SJCRH30 (cell line): ENCODE measurements around the gene HACD2. TPM values are rescaled to one million over a fixed set of nuclear protein-coding genes. Genes with fewer than 3 reads are reported as not detected.

Experiments used
- DNase-seq, 2 experiments: peaks; one replicate each; pipeline ENCODE4 v3.0.0-alpha.2; 2015 to 2020
- H3K27ac ChIP-seq: fragments of 250-450 bp; sonication (Bioruptor Pico); 2 replicates; pipeline ENCODE4 v1.5.1; 2020; ENCODE audit warnings: mild to moderate bottlenecking, moderate library complexity
- H3K27me3 ChIP-seq: fragments of 250-450 bp; sonication (Bioruptor Pico); 2 replicates; pipeline ENCODE4 v1.5.1; 2020; ENCODE audit warnings: mild to moderate bottlenecking, moderate library complexity
- H3K36me3 ChIP-seq: fragments of 250-450 bp; sonication (Bioruptor Pico); 2 replicates; pipeline ENCODE4 v1.5.1; 2020; ENCODE audit warnings: mild to moderate bottlenecking, moderate library complexity
- H3K4me1 ChIP-seq: fragments of 250-450 bp; sonication (Bioruptor Pico); 2 replicates; pipeline ENCODE4 v1.5.1; 2020; ENCODE audit warnings: mild to moderate bottlenecking, moderate library complexity
- H3K4me3 ChIP-seq: fragments of 250-450 bp; sonication (Bioruptor Pico); 2 replicates; pipeline ENCODE4 v1.5.1; 2020; ENCODE audit warnings: mild to moderate bottlenecking, moderate library complexity
- H3K9me3 ChIP-seq: fragments of 250-450 bp; sonication (Bioruptor Pico); replicated peaks from 2 replicates; pipeline ENCODE4 v1.5.1; 2020; ENCODE audit warnings: mild to moderate bottlenecking, moderate library complexity
- total RNA-seq: library from RNA; depleted of rRNA; stranded (reverse); fragments of >200 nt; shearing (Covaris generic); gene quantifications from 2 replicates; pipeline ENCODE4 v1.2.3, GENCODE V29; 2014

The HACD2 gene
- total RNA-seq, 1 experiment from 2014 or later, result 37.0 TPM

- Histone ChIP-seq H3K36me3 (peaks cover 19% of the 10 kb centered on the region), H3K27ac (no peak overlapping the region), H3K4me1 (peaks cover 8% of the 10 kb centered on the region), H3K9me3 (no peaks in the 10 kb centered on the region), H3K27me3 (no peaks in the 10 kb centered on the region), H3K4me3 (no peak overlapping the region)
- DNase-seq, result peak in 1 of 2 experiments; percentile 16
These were observed 13.4 kb downstream of the HACD2 start for GRCh38 chr3:123571264-123571972.

- no peaks in the 10 kb centered on the region for H3K9me3 ChIP-seq
- H3K4me1 ChIP-seq, result peaks cover 8% of the 10 kb centered on the region
- no peak overlapping the region for H3K27ac ChIP-seq
- DNase-seq, result no peak
- H3K4me3 ChIP-seq, result no peak overlapping the region
- peaks cover 15% of the 10 kb centered on the region for H3K36me3 ChIP-seq
- no peaks in the 10 kb centered on the region for H3K27me3 ChIP-seq
These were observed 16.0 kb downstream of the HACD2 start for GRCh38 chr3:123568875-123569274.

DNA sequence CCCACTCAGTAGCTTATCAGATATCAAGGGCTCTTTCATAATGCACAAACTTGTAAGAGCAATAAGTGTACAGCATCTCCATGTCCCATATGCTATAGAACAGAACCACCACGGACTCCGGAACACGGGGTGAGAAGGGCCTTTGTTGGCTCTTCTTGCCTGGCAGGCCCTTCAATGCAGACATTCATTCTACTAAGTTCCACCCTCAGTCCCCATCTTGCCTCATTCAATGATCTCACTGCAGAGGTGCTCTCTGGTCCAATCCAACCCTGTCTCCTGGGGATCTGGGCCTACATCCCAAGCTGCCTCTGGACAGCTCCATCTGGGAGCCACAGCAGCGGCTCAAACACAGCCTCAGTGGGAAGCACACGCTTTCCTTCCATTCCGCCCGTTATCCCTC lies 16.8 kb downstream of the HACD2 start:
- no peaks in the 10 kb centered on the region for H3K9me3 ChIP-seq
- H3K27me3 ChIP-seq, result no peaks in the 10 kb centered on the region
- H3K27ac ChIP-seq, result no peak overlapping the region
- H3K4me1 ChIP-seq, result peaks cover 8% of the 10 kb centered on the region
- DNase-seq, result no peak
- peaks cover 18% of the 10 kb centered on the region for H3K36me3 ChIP-seq
- H3K4me3 ChIP-seq, result no peak overlapping the region

DNA sequence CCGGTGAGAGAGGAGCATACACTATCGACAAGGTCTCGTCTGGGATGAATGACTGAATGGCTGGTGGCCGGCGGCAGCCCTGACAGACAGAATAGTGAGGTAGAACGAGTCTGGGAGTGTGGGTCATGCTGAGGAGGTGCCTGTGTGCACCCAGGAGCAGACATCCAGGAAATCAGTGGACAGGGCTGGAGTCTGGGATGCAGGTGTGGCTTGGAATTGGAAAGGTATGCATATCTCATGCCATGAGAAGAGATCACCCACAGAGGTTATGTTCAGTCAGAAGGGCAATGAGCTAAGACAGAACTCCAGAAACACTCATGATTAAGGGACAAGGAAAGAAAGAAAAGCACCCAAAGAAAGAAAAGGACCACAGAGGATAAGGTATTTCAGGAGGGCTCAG lies 20.8 kb downstream of the HACD2 start:
- Histone ChIP-seq H3K27ac (no peak overlapping the region), H3K27me3 (no peaks in the 10 kb centered on the region), H3K36me3 (peaks cover 13% of the 10 kb centered on the region), H3K4me1 (no peaks in the 10 kb centered on the region), H3K4me3 (no peak overlapping the region), H3K9me3 (no peaks in the 10 kb centered on the region)
- no peak for DNase-seq

GRCh38 chr3:123562547-123562946 lies 22.3 kb downstream of the HACD2 start:
- H3K27me3 ChIP-seq, result no peaks in the 10 kb centered on the region
- H3K9me3 ChIP-seq, result no peaks in the 10 kb centered on the region
- H3K4me3 ChIP-seq, result no peak overlapping the region
- H3K4me1 ChIP-seq, result no peaks in the 10 kb centered on the region
- no peak for DNase-seq
- peaks cover 13% of the 10 kb centered on the region for H3K36me3 ChIP-seq
- no peak overlapping the region for H3K27ac ChIP-seq

DNA sequence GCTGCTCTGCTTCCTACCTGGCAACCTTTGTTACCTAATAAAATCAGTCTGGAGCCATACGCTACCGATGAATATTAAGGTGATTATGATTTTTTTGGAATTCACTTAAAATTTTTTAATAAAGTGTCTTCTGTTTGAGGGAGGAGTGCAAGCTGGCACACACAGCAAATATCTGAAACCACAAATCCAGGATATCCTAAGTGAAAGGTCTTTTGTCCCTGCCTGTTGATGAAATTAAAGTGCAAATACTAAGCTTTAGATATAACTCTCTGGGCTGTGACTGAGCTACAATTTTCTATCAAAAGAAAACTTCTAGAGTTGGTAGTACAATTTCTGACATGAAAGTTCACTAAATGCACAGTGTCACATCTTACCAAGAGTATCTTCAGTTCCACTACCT lies 23.7 kb downstream of the HACD2 start:
- H3K4me1 ChIP-seq, result no peaks in the 10 kb centered on the region
- H3K4me3 ChIP-seq, result no peak overlapping the region
- DNase-seq, result no peak

DNA sequence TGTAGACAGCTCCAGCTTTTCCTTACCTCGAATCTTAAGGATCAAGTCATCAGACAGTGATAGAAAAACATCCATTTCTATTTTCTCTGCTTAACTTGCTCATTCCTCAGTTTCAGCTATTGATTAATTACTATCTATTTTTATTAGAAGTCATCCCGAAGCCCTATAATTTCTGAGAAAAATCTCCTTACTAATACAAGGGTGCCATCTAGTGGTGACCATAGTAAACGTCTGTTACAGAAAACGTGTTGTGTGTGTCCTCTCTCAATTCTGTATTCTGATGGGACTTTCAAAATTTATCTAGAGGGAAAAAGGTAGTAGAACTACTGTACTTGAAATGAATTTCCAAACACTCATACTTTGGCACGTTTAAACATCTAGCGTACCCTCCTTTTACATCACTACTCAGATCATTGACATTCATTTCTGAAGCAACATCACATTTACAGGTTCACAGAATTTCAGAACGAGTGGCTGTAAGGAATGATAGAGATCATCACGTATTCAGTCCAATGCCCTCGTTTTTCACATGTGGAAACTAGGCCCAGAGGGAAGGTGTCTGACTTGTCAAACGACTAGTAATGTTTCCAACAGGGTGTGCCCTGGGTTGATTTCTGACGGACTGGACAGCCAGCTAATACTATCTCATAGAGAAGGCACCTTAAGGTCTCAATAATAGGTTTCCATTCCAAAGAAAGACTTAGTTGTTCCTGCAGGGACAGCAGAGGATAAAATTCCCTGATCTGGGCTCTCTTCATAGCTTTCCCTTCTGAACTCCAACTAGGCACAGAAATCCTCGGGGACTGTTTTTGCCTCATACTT lies 25.6 kb downstream of the HACD2 start:
- DNase-seq, result peak; percentile 13 to 69
- H3K4me3 ChIP-seq, result no peak overlapping the region
- H3K27me3 ChIP-seq, result no peaks in the 10 kb centered on the region
- no peak overlapping the region for H3K27ac ChIP-seq
- no peaks in the 10 kb centered on the region for H3K9me3 ChIP-seq
- no peaks in the 10 kb centered on the region for H3K4me1 ChIP-seq
- peaks cover 9% of the 10 kb centered on the region for H3K36me3 ChIP-seq

More for the DNA sequence above, 23.7 kb downstream of the HACD2 start:
- Histone ChIP-seq H3K9me3 (no peaks in the 10 kb centered on the region), H3K27me3 (no peaks in the 10 kb centered on the region), H3K27ac (no peak overlapping the region), H3K36me3 (peaks cover 3% of the 10 kb centered on the region; the same call in 1 of the 2 replicates)

DNA sequence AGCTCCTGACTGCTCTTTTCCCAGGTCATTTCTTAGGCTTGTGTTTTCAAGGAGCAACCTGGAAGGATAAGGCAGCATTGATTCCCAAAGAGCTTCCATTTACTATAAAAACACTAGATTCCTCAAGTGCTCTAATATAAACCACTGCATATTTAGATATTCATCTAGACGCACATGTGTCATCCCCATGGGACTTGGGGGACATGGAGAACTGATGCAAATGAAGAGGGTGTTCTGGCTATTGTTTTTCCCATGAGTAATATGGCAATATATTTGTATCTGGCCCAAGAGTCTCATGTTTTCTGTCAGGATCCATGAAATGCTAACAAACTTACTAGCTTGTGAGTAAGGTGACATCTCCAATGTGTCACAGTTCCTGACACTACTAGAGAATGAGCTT lies 31.3 kb downstream of the HACD2 start:
- H3K9me3 ChIP-seq, result peaks cover 10% of the 10 kb centered on the region; the same call in 1 of the 2 replicates

GRCh38 chr3:123552768-123553167 lies 32.1 kb downstream of the HACD2 start:
- DNase-seq, result no peak
- Histone ChIP-seq H3K4me3 (no peak overlapping the region), H3K27ac (no peak overlapping the region), H3K27me3 (no peaks in the 10 kb centered on the region), H3K9me3 (peaks cover 10% of the 10 kb centered on the region; the same call in 1 of the 2 replicates), H3K4me1 (no peaks in the 10 kb centered on the region), H3K36me3 (peaks cover 21% of the 10 kb centered on the region)

More for the DNA sequence above, 31.3 kb downstream of the HACD2 start:
- no peak overlapping the region for H3K4me3 ChIP-seq
- no peak for DNase-seq
- no peaks in the 10 kb centered on the region for H3K27me3 ChIP-seq
- H3K36me3 ChIP-seq, result peaks cover 21% of the 10 kb centered on the region
- no peak overlapping the region for H3K27ac ChIP-seq
- no peaks in the 10 kb centered on the region for H3K4me1 ChIP-seq

GRCh38 chr3:123552095-123552714 lies 32.6 kb downstream of the HACD2 start:
- no peak overlapping the region for H3K4me3 ChIP-seq
- H3K36me3 ChIP-seq, result peaks cover 23% of the 10 kb centered on the region
- no peak overlapping the region for H3K27ac ChIP-seq
- H3K4me1 ChIP-seq, result no peaks in the 10 kb centered on the region
- peak in 1 of 2 experiments; percentile 29 for DNase-seq
- H3K27me3 ChIP-seq, result no peaks in the 10 kb centered on the region
- peaks cover 10% of the 10 kb centered on the region; the same call in 1 of the 2 replicates for H3K9me3 ChIP-seq

DNA sequence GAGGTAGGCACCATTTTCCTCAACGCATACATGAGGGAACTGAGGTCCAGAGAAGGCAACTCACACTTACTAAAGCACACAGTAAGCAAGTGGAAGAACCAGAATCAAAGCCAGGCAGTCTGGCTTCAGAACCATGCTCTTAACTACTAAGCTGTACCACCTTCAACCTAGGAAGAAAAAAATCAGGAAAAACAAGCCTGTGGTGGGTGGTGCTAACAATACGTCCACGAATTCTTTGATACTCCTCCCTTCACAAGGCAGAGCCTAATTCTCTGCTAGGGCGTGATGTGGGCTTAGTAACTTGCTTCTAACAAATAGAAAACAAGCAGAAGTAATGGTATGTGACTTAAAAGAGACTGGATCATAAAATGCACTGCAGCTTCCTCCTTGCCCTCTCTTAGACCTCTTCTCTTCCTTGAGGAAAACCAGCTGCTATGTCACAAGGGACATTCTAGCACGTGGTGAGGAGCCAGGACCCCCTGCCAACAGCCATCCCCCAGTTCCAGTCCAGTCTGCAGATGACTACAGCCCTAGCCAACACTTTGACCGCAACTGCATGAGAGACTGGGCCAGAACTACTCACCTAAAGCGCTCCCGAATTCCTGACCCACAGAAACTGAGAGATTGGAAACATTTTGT lies 36.9 kb downstream of the HACD2 start:
- Histone ChIP-seq H3K4me1 (peaks cover 5% of the 10 kb centered on the region), H3K36me3 (peaks cover 17% of the 10 kb centered on the region)
- no peak for DNase-seq

DNA sequence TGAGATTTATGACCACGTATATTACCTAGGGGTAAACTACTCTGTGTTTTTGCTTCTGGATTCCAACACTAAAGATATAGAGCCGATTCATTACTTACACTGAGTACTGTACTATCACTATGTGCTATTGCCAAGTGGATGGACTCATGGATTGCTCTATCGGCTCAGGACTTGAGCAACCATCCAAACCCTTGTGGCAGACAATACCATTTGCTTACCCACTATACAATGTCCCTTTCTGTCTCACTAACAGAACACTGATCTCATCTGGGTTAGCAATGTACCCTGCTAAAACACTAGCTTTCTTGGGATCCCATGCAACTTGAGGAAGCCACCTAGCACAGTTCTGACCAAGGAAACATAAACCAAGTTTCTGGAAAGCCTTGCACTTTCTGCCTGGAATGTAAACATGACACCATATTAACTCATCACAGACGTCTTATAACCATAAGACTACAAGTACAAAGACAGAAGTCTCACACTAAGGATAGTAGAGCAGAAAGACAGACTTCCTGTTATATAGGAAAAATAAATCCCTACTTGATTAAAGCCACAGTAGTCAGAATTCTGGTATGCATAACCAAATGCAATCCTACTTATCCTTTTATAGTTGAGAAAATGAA lies 38.6 kb downstream of the HACD2 start:
- H3K36me3 ChIP-seq, result peaks cover 22% of the 10 kb centered on the region
- H3K9me3 ChIP-seq, result no peaks in the 10 kb centered on the region
- H3K4me1 ChIP-seq, result peaks cover 5% of the 10 kb centered on the region
- no peak overlapping the region for H3K27ac ChIP-seq
- no peak overlapping the region for H3K4me3 ChIP-seq
- no peaks in the 10 kb centered on the region for H3K27me3 ChIP-seq
- no peak for DNase-seq

More for the DNA sequence above, 36.9 kb downstream of the HACD2 start:
- H3K27me3 ChIP-seq, result no peaks in the 10 kb centered on the region
- H3K27ac ChIP-seq, result no peak overlapping the region
- 0 out of 2 replicates have a peak, but pooled peaks cover 7% of the 10 kb centered on the region for H3K9me3 ChIP-seq
- H3K4me3 ChIP-seq, result no peak overlapping the region

DNA sequence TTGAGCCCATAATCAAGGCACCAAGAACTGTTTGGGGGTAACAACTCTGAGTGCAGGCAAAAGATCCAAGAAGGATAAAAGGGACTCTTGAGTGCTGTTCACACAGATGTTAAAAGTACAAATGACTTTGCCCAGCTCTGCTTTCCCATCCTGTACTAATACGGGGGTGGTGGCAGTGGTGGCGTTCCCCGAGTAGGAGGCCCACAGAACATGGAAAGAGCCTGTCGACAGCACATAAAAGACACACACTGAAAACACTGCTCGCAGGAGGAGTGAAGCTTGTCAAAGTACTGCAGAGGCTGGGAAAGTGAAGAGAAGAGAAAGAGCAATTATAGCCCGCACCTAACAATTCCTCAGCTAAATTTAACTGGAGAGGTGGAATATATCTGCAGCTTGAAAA lies 40.9 kb downstream of the HACD2 start:
- Histone ChIP-seq H3K4me1 (peaks cover 5% of the 10 kb centered on the region), H3K9me3 (no peaks in the 10 kb centered on the region), H3K27me3 (no peaks in the 10 kb centered on the region), H3K4me3 (no peak overlapping the region), H3K36me3 (peaks cover 10% of the 10 kb centered on the region; the same call in 1 of the 2 replicates), H3K27ac (no peak overlapping the region)
- no peak for DNase-seq

DNA sequence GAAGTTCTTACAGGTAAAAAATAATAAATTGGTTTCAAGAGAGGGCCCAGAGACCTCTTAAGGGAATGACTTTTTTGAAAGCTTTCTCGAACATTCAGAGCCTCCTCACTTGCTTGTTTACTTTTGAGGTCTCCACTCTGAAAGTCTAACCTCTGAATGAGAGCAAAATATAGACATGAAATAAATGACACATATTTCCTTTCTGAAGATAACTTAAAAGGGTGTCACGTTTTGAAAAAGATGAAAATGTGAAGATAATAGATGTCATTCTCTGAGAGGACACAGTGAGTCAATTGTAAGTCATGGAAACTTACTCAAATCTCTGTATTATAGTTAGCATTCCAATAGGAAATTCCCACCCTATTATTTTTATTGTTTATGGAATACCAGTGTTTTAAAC lies 44.6 kb downstream of the HACD2 start:
- no peak for DNase-seq
- Histone ChIP-seq H3K4me1 (no peaks in the 10 kb centered on the region), H3K27ac (no peak overlapping the region)

More for the DNA sequence above, 44.6 kb downstream of the HACD2 start:
- no peaks in the 10 kb centered on the region for H3K9me3 ChIP-seq
- no peaks in the 10 kb centered on the region for H3K27me3 ChIP-seq
- H3K36me3 ChIP-seq, result peaks cover 8% of the 10 kb centered on the region
- no peak overlapping the region for H3K4me3 ChIP-seq
